ENCODE results near the gene SMARCD3. TPM values are rescaled to one million over a fixed set of nuclear protein-coding genes. Genes with fewer than 3 reads are reported as not detected.

The SMARCD3 gene
- total and polyA plus RNA-seq, 9 of the 15 experiments (the other 6 are each of a cell fraction or from before 2014, with no cell fraction given), result 0.43 to 3.6 (median 2.6) TPM

- peak in 2 of 3 experiments; percentile 71 to 73 for TF ChIP-seq YY1 (IDR thresholded peaks at IDR 0.05; ENCODE audit: borderline replicate concordance in 1 of 3, control insufficient read depth in 1 of 3, extremely low read depth in 1 of 3, insufficient read depth in 3 of 3, insufficient read length in 1 of 3, insufficient replicate concordance in 2 of 3, low read depth in 1 of 3, low read length in 2 of 3)
- 0 out of 2 replicates have a peak, but pooled peaks have one; percentile 49 for TF ChIP-seq MXI1 (IDR thresholded peaks at IDR 0.05; ENCODE audit: low read depth, low read length)
- TF ChIP-seq ETV6 (IDR thresholded peaks at IDR 0.05; ENCODE audit: borderline replicate concordance in 1 of 2, low read depth in 2 of 2, low read length in 1 of 2), result no peak
- TF ChIP-seq ETV6 (CRISPR knock-in tag; IDR thresholded peaks at IDR 0.05; ENCODE audit: borderline replicate concordance), result no peak
- TF ChIP-seq PKNOX1 (IDR thresholded peaks at IDR 0.05), result peak; percentile 99
- peak; percentile 88 for TF ChIP-seq SPI1 (IDR thresholded peaks at IDR 0.05; ENCODE audit: borderline replicate concordance, low read depth, low read length)
- TF ChIP-seq ZNF316 (IDR thresholded peaks at IDR 0.05), result no peak
- no peak for TF ChIP-seq NR4A1 (CRISPR knock-in tag; IDR thresholded peaks at IDR 0.05)
- TF ChIP-seq NR4A1 (tag; IDR thresholded peaks at IDR 0.05), result no peak
- peak in 1 of 2 experiments; percentile 62; a peak in 1 of 4 replicates for TF ChIP-seq CSDE1 (IDR thresholded peaks at IDR 0.05)
- TF ChIP-seq FUS (optimal IDR thresholded peaks at IDR 0.05; ENCODE audit: low read depth, low read length), result no peak
- TF ChIP-seq MCM5 (IDR thresholded peaks at IDR 0.05; ENCODE audit: low read depth), result no peak
- no peak for TF ChIP-seq ZNF280B (CRISPR knock-in tag; IDR thresholded peaks at IDR 0.05)
- TF ChIP-seq ZKSCAN1 (IDR thresholded peaks at IDR 0.05; ENCODE audit: low read depth, low read length), result no peak
- no peak for TF ChIP-seq TEAD4 (IDR thresholded peaks at IDR 0.05; ENCODE audit: low read length)
- TF ChIP-seq TEAD4 (CRISPR knock-in tag; IDR thresholded peaks at IDR 0.05; ENCODE audit: borderline replicate concordance), result no peak
- no peak for TF ChIP-seq PRPF4 (IDR thresholded peaks at IDR 0.05; ENCODE audit: insufficient read depth, low read depth, low read length, poor library complexity, severe bottlenecking)
- TF ChIP-seq POLR3G (IDR thresholded peaks at IDR 0.05; ENCODE audit: extremely low read depth, insufficient read length, insufficient replicate concordance), result no peak
- TF ChIP-seq NFIX (CRISPR knock-in tag; IDR thresholded peaks at IDR 0.05; ENCODE audit: low read depth), result no peak
- TF ChIP-seq RFX7 (CRISPR knock-in tag; IDR thresholded peaks at IDR 0.05), result no peak
- peak; percentile 89 for TF ChIP-seq ELF2 (CRISPR knock-in tag; IDR thresholded peaks at IDR 0.05)
- no peak for TF ChIP-seq NCOR1 (IDR thresholded peaks at IDR 0.05)
- peak; percentile 96; the same call in 1 of the 2 replicates for TF ChIP-seq NR1H2 (CRISPR knock-in tag; IDR thresholded peaks at IDR 0.05)
- TF ChIP-seq THAP7 (CRISPR knock-in tag; IDR thresholded peaks at IDR 0.05), result no peak
- peak; percentile 96 for TF ChIP-seq CREB3L1 (IDR thresholded peaks at IDR 0.05; ENCODE audit: borderline replicate concordance, low read depth)
Measured at GRCh38 chr7:151232091-151232916, 16.2 kb downstream of the SMARCD3 start, which contains the start of gene CHPF2 (continued).

All from K562 (cell line).